ENCODE results near the gene IFITM2.
"Not testable (repeated sequence)": the region's sequence is repeated elsewhere in the genome, so short reads cannot be mapped to it uniquely, and the experiment has no call there.

The IFITM2 gene

DNA sequence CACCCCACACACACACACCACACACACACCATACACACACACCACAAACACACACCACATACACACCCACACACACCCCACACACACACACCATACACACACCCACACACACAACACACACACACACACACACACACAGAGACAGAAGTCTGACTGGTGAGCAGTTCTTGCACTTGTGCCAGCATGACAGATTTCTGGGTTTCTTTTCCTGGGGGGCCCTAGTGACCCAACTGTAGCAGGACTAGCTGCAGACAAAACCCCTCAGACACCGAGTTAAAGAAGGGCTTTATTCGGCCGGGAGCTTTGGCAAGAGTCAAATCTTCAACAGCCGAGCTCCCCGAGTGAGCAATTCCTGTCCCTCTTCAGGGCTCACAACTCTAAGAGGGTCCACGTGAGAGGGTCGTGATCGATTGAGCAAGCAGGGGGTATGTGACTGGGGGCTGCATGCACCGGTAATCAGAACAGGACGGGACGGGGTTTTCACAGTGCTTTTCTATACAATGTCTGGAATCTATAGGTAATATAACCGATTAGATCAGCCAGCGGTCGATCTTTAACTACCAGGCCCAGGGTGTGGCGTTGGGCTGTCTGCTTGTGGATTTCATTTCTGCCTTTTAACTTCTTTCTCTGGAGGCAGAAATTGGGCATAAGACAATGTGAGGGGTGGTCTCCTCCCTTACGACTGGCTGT lies 42.6 kb downstream of the IFITM2 start:
- DNase-seq: not testable (repeated sequence)

DNA sequence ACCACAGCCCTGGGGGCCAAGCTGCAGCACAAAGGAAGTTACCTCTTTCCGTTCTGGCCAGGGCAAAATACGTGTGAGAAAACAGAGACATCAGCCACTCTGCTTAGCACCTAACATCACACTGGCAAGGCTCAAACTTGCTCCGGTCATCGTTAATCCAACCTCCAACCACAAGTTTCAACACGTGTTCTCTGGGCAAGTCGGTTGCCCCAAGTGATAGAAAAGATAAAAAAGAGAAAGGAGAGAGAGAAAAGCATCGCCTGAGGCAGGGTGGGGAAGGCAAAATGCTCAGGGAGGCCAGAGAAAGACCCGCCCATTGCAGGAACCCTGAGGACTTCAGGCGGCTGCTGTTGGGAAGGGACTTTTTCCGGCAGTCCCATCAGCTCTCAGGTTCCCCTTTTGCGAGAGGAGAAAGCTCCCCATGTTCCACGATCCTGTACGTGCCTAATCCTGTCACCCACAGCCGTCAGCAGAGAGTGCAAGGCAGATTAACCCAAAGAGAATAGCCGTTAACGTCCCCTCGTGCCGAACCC lies 43.2 kb downstream of the IFITM2 start:
- no peak for DNase-seq

DNA sequence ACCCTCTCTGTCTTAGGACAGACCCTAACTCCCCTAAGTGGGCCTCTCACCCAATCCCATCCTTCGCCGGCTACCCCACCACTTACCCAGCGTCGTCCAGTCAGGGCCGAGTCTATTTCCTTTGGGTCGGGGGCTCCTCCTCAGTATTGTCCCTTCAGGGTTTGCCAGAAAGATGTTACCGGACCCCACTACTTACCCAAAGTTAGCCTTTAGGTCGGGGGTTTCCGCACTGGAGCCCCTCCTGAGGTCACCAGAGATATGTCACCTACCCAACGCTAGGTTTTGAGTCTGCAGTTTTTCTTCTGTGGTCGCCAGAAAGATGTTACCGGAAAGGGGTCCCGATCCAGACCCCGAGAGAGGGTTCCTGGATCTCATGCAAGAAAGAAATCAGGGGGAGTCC lies 43.8 kb downstream of the IFITM2 start:
- DNase-seq: no peak

DNA sequence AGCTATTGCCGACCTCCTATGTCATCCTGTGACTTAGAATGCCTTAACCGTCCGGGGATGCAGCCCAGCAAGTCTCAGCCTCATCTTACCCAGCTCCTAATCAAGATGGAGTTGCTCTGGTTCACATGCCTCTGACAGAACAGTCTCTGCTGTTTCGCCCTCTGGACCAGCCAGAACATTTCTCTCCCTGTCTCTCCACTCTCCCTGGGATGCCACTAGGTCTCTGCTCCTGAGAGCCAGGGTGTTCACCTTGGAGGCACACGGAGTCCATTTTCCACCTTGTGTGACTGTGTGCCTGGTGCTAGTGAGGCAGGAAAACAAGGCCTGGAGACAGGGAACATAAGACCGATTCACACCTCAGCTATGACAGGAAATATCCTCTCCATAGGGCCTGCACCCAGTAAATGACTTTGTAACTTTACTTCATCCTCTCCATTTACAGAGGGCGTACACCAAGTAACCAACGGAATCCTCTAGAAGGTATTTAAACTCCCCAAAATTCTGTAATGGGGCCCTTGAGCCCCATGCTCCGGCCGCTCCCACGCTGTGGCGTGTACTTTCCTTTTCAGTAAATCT lies 44.9 kb downstream of the IFITM2 start:
- DNase-seq: no peak

DNA sequence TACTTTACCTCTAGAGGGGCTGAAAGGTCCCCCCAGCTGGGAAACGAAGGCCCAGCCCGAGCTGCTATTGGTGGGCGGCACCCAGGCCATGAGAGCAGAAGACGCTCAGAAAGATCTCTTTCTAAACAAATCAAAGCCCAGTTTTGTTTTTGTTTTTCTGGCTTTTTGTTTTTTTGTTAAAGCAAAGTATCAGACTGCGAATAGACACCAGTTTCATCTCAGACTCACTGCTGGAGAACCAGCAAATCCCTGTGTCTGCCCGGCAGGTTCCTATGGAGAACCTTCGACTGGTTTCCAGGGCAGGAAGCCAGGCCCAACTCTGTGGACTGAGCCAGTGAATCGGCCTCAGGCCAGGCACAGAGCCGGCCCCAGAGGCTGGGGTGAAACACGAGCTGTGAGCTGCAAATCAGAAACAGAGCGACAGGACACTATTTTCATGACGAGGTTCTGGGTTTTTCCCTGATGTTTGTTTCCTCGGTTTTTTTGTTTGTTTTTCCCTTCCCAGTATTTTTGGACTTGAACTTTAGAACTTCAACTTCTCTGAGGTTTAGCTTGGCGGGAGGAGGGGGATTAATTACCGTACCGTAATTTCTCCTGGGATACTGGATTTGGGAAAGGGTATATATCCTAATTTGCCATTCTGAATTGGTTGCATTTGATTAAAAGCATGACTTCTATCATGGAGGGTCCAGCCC lies 45.7 kb downstream of the IFITM2 start:
- no peak for DNase-seq

DNA sequence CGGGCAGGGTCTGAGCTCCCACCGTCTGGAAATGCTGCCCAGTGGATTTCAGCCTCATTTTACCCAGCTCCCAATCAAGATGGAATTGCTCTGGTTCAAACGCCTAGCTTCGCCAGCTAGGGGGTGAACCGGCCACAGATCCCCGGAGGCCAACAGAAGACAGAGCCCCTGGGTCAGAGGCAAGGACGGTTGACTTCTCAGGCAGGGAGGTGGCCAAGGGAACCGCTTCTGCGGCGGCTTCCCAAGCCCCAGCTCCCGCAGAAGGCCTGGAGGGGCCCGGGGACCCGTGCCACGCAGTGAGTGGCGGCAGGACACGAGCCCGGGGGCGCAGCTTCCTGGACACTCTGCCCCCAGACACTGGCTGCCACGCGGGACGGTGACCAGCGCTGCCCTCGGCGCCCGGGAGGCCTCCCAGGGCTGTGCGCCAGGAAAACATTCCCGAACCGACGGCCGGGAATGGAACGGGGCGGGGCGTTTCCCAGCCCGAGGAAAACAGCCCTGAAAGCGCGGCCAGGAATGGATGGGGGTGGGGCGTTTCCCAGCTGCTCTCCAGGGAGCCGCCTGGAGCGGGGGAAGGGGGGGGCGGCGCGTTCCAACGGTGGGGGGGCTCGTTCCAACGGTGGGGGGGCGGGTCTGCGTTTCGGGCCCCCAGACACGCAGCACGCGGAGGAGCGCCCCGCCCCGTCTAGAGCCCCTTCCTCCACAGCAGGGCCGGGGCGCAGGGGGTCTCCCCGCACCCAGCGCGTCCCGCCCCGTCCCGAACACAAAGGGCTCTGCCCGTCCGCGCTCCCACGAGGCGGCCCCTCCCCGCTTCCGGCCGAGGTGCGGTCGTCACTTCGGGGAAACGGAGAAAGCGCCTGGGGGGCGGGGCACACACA lies 48.2 kb downstream of the IFITM2 start:
- DNase-seq: no peak

DNA sequence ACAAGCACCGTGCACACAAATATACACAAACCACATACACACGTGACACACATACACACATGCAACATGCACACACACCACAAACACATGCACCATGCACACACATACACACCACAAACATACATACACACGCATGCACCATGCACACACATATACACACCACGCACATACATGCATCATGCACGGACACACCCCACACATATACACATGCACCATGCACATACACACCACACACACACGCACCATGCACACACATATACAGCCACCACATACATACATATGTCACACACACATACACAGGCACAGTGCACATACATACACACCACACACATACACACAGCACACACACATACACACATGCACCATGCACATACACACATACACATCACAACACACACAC lies 49.0 kb downstream of the IFITM2 start:
- DNase-seq: no peak

DNA sequence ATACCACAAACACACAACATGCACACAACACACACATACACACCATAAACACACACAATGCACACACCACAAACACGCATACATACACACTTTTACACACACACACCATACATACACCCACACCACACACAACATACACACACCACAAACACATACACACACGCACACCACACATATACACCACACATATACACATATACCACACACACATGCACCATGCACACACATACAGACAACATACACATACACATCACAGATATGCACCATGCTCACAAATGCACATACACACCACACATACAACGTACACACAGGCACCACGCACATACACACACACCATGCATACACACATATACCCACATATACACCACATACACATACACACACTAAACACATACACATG lies 50.0 kb downstream of the IFITM2 start:
- DNase-seq: no peak

DNA sequence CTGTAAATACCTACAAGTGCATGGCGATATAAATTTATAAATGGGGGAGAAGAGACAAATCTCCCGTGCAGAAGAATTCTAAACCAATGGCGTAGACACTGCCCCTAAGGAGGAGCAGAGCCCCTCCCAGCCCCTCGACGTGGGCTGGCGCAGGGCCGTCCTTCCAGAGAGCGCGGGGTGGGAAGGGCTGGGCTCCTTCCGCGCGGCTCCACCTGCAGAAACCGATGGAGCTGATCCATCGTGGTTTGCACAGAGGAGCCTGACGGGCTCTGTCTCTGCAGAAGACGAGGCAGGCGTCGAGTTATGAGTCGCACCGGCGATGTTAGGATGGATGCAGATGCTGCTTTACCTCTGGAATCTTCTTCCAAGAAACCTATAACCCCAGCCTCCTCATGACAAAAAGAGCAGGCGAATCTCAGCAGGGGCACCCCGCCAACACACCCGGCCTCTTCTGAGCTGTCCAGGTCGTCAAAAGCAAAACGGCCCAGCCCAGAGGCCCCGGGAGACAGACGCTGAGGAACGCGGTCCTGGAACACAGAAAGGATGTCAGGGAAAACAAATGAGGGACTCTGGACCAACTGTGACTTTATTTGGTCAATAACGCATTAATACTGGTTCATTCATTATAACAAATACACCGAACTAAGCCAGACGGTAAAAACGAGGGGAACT lies 50.6 kb downstream of the IFITM2 start:
- DNase-seq: no peak
